ENCODE results near the gene TTLL6. TPM values are rescaled to one million over a fixed set of nuclear protein-coding genes. Genes with fewer than 3 reads are reported as not detected.

Gene TTLL6
- total RNA-seq, 1 experiment from 2014 or later: 2.4 TPM

DNA sequence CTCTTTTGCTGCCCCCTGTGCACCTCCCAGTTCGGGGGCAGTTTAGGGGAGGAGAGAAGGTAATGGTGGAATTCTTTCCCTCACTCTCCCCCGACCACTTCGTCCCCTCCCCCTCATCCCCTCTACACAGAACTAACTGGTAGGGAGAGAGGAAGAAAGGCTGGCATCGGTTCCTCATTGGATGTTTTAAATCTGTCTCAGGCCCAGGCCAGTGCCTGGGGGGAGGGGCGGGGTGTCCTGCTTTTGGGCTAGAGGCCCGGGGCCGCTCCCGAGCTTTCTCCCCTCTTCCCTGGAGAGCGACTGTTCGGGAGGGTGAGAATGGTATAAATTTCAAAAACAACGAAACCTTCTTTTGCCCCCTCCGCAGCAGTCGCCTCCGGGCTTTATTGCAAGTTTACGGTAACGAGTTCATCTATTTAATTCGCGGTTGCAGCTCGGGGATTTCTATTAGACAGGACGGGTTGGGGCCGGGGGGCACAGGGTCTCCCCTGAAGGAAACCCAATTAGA lies 94.1 kb downstream of the TTLL6 start, which contains the start of gene PRAC2:
PRAC2 (plus strand) TSS at position 271 of the 508 bp plus-strand sequence. CDS start 1,226 bp downstream, outside the sequence.
- no CpG with 5 or more reads among the region's 21 CpGs for WGBS (ENCODE audit: extremely low coverage, insufficient read length, low lambda C conversion rate)
- H3K79me1 ChIP-seq (ENCODE audit: insufficient read depth, low read depth, low read length, poor library complexity, severe bottlenecking): no peaks in the 10 kb centered on the region
- no peak within 1 kb of the TSS for H2BK120ac ChIP-seq (ENCODE audit: low read depth, low read length, poor library complexity, severe bottlenecking)
- H3K27ac ChIP-seq (ENCODE audit: insufficient read length, low read depth, low read length): no peak within 1 kb of the TSS
- H3K4me2 ChIP-seq (ENCODE audit: insufficient read depth, insufficient read length, low read length): peak within 1 kb of the TSS; percentile 16
- no peak within 1 kb of the TSS for H4K5ac ChIP-seq (ENCODE audit: insufficient read length, low read depth, low read length)
- H3K27ac Mint-ChIP-seq: no peak within 1 kb of the TSS; a peak in 1 of 7 replicates
- H2BK15ac ChIP-seq (ENCODE audit: low read depth, low read length): no peak within 1 kb of the TSS
- H2AFZ ChIP-seq (ENCODE audit: low read length): no peak within 1 kb of the TSS
- peaks cover 38 to 48% of the 10 kb centered on the region in 2 experiments for H3K4me1 Mint-ChIP-seq
- H2BK20ac ChIP-seq (ENCODE audit: low read depth, low read length, poor library complexity, severe bottlenecking): no peak within 1 kb of the TSS
- no peak within 1 kb of the TSS for H2BK12ac ChIP-seq (ENCODE audit: insufficient read length, low read depth, low read length)
- peak within 1 kb of the TSS; percentile 15 to 57; a peak in 3 of 5 replicates for H3K4me3 Mint-ChIP-seq
- H3K79me2 ChIP-seq (ENCODE audit: insufficient read depth, low read length): no peaks in the 10 kb centered on the region
- H4K20me1 ChIP-seq (ENCODE audit: control insufficient read depth, insufficient read depth, insufficient read length): peaks cover 4% of the 10 kb centered on the region
- peaks cover 100% of the 10 kb centered on the region for H3K27me3 ChIP-seq (ENCODE audit: insufficient read depth, low read length)
- H3K56ac ChIP-seq (ENCODE audit: insufficient read length, low read depth, low read length): no peak within 1 kb of the TSS
- H4K91ac ChIP-seq (ENCODE audit: insufficient read length, low read depth, low read length): no peak within 1 kb of the TSS
- H3K9me3 ChIP-seq (ENCODE audit: control insufficient read depth, low read depth, low read length): no peaks in the 10 kb centered on the region
- peaks cover 100% of the 10 kb centered on the region for H3K27me3 Mint-ChIP-seq (ENCODE audit: low read depth)
- no peak within 1 kb of the TSS for H3K14ac ChIP-seq (ENCODE audit: insufficient read depth, low read length)
- no peak within 1 kb of the TSS for H3K18ac ChIP-seq (ENCODE audit: insufficient read length, low read depth, low read length)
- no peak within 1 kb of the TSS for H2BK5ac ChIP-seq (ENCODE audit: insufficient read length, low read length)
- H3K23ac ChIP-seq (ENCODE audit: insufficient read length, low read depth, low read length): no peak within 1 kb of the TSS
- TF ChIP-seq, protein P1, sequence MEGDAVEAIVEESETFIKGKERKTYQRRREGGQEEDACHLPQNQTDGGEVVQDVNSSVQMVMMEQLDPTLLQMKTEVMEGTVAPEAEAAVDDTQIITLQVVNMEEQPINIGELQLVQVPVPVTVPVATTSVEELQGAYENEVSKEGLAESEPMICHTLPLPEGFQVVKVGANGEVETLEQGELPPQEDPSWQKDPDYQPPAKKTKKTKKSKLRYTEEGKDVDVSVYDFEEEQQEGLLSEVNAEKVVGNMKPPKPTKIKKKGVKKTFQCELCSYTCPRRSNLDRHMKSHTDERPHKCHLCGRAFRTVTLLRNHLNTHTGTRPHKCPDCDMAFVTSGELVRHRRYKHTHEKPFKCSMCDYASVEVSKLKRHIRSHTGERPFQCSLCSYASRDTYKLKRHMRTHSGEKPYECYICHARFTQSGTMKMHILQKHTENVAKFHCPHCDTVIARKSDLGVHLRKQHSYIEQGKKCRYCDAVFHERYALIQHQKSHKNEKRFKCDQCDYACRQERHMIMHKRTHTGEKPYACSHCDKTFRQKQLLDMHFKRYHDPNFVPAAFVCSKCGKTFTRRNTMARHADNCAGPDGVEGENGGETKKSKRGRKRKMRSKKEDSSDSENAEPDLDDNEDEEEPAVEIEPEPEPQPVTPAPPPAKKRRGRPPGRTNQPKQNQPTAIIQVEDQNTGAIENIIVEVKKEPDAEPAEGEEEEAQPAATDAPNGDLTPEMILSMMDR (conservative IDR thresholded peaks at IDR 0.05): no peak
- no peak within 1 kb of the TSS for H3T11ph ChIP-seq (ENCODE audit: low read length)
- no peak within 1 kb of the TSS for H4K8ac ChIP-seq (replicated peaks; ENCODE audit: insufficient read length, low read depth, low read length)
- peaks cover 12% of the 10 kb centered on the region for H3K23me2 ChIP-seq (ENCODE audit: insufficient read length, low read depth, low read length, poor library complexity, severe bottlenecking)
- H3K4ac ChIP-seq (ENCODE audit: low read depth, low read length): no peak within 1 kb of the TSS
- DNase-seq: peak; percentile 86
- H3K36me3 Mint-ChIP-seq (ENCODE audit: insufficient read depth in 1 of 3, low read depth in 3 of 3): peaks cover 0 to 2% (median 0%) of the 10 kb centered on the region in 3 experiments; a peak in 1 of 7 replicates
- H3K4me1 ChIP-seq (ENCODE audit: insufficient read depth, low read length): peaks cover 2% of the 10 kb centered on the region; the same call in 1 of the 2 replicates
- peaks cover 4 to 6% of the 10 kb centered on the region in 2 experiments; a peak in 3 of 5 replicates for H3K9me3 Mint-ChIP-seq
- H3K9ac ChIP-seq (ENCODE audit: extremely low read depth, insufficient read length, low read length): no peak within 1 kb of the TSS
- no peak within 1 kb of the TSS for H2AK5ac ChIP-seq (ENCODE audit: insufficient read length, low read length)

All from H9 (cell line).